GM19351 (cell line): ENCODE data around the gene CDK3.
"Not testable (repeated sequence)": the region's sequence is repeated elsewhere in the genome, so short reads cannot be mapped to it uniquely, and the experiment has no call there.

Experiments
- ATAC-seq: cut with Tn5 transposase; IDR thresholded peaks from one replicate; pipeline ENCODE4 v1.9.1; 2021; ENCODE audit warnings: mild to moderate bottlenecking, moderate library complexity; ENCODE audit not compliant: unreplicated experiment

Gene CDK3

GRCh38 chr17:76036497-76037261 is 36.0 kb downstream of the CDK3 start:
- ATAC-seq = no peak

DNA sequence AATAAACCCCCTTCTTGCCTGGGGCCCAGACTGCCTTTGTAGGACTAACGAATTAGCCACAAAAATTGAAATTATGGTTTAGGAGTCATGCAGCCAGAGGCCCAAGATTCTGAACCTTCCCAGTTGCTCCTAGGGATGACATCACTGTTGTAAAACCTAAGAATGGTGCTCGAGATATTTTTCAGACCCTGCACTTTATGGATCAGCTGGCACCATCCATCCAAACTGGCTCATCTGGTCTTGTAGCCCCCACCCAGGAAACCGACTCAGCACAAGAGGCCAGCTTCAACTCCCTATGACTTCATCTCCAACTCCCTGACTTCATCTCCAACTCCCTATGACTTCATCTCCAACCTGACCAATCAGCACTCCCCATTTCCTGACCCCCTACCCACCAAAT is 37.4 kb downstream of the CDK3 start:
- no peak for ATAC-seq

GRCh38 chr17:76039121-76039520 is 38.5 kb downstream of the CDK3 start:
- ATAC-seq = no peak

DNA sequence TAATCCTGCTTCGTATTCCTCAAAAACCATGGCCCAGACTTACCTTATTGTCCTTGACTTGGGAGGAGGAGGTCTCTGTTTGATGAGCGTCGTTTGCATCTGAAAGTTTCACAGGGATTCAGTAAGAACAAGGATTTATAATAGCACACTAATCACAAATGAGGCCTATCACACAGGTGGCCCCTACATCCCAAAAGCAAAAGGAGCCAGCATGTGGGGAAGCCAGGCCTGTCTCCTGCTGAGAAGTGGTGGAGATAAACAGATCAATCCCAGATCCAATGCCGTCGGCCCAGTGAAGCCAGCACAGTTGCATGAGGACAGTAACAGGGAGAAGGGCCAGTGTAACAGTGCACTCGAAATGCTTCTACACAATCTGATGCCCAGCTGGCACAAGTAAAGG is 39.7 kb downstream of the CDK3 start:
- ATAC-seq = no peak

GRCh38 chr17:76042868-76043267 is 42.2 kb downstream of the CDK3 start:
- ATAC-seq = not testable (repeated sequence)

GRCh38 chr17:76044475-76045007 is 43.9 kb downstream of the CDK3 start:
- not testable (repeated sequence) for ATAC-seq

DNA sequence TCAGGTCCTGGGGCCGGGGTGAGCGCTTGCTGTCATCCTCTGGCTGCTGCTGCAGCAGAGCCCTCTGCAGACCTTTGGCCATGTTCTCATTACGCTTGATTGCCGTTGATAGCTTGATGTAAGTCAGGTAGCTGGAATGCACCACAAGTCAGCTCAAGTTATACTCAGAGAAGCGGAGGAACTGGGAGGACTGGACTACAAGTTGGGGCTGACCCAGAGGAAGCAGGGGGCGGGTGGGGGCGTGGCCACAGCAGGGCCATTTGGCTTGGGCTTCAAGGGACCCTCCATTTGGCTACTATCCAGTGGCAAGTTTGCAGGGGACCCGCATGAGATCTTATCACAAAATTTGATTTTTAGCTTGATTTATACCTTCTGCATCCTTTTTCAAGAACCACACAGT is 45.4 kb downstream of the CDK3 start:
- no peak for ATAC-seq

GRCh38 chr17:76048025-76048605 is 47.5 kb downstream of the CDK3 start:
- ATAC-seq = no peak

DNA sequence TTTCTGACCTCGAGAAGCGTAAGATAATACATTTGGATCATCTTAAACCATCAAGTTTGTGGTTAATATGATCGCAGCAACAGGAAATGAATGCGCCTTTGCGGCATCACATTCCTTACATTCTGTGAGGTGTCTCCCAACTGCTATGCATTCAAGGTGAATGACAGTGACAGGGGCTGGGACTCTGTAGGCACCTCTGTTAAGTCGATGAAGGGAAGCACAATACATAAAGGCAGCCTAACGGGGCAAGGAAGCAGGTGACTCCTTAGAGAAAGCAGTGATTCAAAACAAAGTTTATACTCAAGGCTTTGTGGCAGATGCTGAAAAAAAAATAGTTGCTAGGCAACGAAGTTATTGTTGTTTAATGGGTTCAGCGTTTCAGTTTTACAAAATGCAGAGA is 48.1 kb downstream of the CDK3 start:
- no peak for ATAC-seq

DNA sequence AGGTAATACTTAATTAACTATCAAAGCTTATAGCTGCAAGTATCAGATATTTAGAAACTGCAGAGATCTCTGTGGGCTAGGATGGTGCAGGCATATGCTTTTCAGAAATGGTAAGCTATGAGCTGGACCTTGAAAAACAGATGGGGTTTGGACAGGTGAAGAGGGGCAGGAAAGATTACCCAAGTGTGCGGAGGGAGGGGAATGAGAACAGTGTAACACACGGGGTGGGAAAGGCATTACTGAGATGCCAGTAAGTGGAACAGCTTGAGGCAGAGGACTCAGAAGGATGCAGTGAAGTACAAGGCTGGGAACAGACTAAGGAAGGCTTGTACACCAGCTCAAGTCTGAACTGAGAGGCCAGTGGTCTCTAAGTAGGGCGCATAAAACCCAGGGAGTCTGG is 48.6 kb downstream of the CDK3 start:
- ATAC-seq = no peak

DNA sequence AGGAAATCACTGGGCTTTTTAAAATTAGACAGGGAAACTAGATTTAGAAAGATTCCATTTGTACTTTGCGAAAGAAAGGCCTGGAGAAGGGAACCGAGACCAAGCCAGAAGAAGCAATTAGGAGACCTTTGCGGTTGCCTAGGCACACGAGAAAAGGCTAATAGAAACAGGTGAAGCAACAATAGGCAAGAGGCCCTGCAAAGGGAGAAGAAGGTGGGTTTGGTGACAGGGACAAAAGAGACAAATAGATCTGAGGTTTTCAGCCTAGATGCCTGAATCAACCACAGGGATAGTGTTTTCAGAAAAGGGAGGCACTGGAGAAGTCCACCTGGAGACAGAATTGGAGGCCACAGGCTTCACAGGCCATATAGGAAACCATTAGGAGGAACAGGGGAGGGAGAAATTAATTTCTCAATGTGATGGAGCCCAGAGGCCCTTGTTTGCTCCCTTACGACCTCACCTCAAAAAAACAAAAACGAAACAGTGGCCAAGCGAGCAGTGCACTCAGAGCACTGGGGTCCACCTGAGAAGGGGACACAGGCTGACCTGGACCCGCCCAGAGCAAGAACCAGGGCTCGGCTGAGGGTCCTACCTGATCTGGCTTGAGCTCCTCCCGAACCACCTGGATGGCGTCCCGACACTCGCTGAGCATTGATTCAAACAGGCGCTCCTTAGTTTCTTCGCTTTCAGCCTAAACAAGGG is 49.3 kb downstream of the CDK3 start:
- ATAC-seq = no peak

- no peak for ATAC-seq
Observed at GRCh38 chr17:76050538-76051467, 50.1 kb downstream of the CDK3 start.

GRCh38 chr17:76051561-76051960 is 50.9 kb downstream of the CDK3 start:
- no peak for ATAC-seq

DNA sequence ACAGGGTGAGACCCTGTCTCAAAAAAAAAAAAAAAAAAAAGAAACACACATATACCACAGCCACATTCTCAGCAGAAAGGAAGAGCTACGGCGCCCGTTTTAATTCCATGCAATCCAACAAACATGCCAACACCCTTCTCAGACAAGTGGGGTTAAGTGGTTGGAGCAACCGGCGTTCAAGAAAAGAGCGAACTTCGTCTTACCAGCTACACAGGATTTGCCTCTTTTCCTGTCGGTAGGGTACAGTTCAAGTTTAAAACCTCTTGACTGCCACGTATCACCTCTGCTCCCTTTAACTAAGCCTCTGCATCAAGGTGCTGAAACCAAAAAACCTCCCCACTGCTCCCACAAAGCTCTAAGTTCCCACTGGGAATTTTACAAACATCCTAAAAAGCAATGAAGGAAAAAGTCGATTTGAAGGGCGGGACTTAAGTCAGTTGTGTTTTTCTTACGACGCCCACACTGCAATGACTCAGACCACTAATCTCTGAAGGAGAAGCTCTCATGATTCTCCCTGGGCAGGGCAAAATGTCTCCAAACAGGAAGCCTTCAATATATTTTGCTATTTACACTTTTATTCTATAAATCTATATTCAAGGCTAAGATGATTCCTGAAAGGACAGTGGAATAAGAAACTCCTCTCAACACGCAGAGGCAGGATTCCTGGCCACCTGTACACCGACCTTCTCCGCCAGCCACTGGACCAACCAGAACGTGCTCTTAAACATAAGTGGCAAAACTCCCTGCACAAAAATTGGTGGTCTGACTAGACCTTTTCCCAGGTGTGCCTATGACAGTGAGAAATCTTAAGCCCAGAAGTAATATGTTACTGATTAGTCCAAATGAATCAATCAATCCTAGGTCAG is 52.8 kb downstream of the CDK3 start:
- no peak for ATAC-seq

GRCh38 chr17:76054112-76054476 is 53.4 kb downstream of the CDK3 start:
- no peak for ATAC-seq
